Measurements from ENCODE around the gene BAHD1. TPM values are rescaled to one million over a fixed set of nuclear protein-coding genes. Genes with fewer than 3 reads are reported as not detected.

Gene BAHD1
- total RNA-seq, 1 donor from 2014 or later: 29.8 TPM

DNA sequence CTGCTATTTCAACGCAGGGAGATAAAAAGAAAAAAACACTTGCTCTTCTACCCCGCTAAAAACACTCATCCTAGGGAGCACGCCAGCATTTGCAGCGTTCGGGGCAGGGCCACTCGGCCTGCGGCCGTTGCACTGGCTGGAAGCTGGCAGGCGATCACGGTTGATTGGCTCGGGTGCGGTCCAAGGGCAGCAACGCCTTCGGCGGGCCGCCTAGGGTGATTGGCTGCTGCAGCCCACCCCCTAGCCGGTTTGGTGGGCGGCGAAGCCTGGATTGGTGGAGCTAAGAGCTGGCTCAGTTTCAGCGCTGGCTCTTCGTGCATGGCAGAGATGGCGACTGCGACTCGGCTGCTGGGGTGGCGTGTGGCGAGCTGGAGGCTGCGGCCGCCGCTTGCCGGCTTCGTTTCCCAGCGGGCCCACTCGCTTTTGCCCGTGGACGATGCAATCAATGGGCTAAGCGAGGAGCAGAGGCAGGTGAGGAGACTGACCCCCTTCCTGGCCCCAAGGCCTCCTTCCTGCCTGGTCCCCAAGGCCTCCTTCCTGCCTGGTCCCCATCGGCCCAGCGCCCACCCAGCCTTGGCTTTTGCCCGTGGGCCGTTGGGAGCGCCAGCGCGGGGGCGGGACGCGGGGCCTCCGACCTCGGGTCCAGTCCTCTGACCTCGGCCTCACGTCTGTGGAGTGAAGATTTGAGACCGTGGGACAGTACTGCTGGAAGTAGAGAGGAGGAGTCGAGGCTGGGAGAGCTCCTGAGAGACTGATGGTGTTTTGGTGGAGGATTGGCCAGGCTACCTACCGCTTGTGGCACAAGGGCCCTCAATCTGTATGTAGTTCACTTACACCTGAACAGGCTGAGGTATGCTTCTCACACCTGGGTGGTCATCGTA is 35.0 kb upstream of the BAHD1 start, which contains the start of gene IVD:
IVD (plus strand) TSS at position 295 of the 881 bp plus-strand sequence; CDS start at position 328, 33 bp downstream.
- H3K4me1 ChIP-seq: peaks cover 18% of the 10 kb centered on the region
- ATAC-seq (peak; percentile 100), DNase-seq (peak; percentile 98)
- H3K27me3 ChIP-seq: no peaks in the 10 kb centered on the region
- H3K9me3 ChIP-seq: no peaks in the 10 kb centered on the region
- H3K27ac ChIP-seq: peak within 1 kb of the TSS; percentile 86
- peaks cover 25% of the 10 kb centered on the region for H3K36me3 ChIP-seq
- intact Hi-C loops (cut with DNase I): no loop called here
- TF ChIP-seq, protein P1, sequence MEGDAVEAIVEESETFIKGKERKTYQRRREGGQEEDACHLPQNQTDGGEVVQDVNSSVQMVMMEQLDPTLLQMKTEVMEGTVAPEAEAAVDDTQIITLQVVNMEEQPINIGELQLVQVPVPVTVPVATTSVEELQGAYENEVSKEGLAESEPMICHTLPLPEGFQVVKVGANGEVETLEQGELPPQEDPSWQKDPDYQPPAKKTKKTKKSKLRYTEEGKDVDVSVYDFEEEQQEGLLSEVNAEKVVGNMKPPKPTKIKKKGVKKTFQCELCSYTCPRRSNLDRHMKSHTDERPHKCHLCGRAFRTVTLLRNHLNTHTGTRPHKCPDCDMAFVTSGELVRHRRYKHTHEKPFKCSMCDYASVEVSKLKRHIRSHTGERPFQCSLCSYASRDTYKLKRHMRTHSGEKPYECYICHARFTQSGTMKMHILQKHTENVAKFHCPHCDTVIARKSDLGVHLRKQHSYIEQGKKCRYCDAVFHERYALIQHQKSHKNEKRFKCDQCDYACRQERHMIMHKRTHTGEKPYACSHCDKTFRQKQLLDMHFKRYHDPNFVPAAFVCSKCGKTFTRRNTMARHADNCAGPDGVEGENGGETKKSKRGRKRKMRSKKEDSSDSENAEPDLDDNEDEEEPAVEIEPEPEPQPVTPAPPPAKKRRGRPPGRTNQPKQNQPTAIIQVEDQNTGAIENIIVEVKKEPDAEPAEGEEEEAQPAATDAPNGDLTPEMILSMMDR (IDR thresholded peaks at IDR 0.05): no peak
- peak within 1 kb of the TSS; percentile 93 for H3K4me3 ChIP-seq

DNA sequence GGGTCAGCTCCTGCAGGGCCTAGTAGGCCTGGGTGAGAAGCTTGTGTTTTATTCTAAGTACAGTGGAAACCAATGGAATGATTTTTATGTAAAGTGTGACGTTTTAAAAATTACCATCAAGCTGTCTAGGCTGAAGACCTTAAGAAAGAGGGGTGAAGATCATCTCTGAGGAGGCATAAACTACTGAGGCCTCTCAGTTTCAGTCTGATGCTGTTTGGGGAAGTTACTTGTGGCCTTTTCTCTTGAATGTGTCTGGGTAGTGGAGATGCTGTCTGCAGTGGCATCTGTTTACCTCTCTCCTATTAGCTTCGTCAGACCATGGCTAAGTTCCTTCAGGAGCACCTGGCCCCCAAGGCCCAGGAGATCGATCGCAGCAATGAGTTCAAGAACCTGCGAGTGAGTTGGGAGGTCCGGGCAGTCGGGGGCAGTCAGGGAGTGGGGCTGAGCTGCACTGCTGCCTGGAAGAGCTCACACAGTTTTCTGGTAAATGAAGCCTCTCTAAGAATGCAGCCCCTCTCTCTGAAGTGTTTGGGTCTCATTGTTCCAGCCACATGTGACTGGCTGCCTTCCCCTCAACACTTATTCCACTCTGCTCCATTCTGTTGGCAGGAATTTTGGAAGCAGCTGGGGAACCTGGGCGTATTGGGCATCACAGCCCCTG is 33.3 kb upstream of the BAHD1 start:
- peaks cover 41% of the 10 kb centered on the region for H3K36me3 ChIP-seq
- H3K4me3 ChIP-seq: peak overlapping the region; percentile 93
- H3K4me1 ChIP-seq: peaks cover 18% of the 10 kb centered on the region
- no peak overlapping the region for H3K27ac ChIP-seq
- intact Hi-C loops (cut with DNase I): no loop called here
- no peak for DNase-seq
- no peak for ATAC-seq
- H3K9me3 ChIP-seq: no peaks in the 10 kb centered on the region
- no peaks in the 10 kb centered on the region for H3K27me3 ChIP-seq
- TF ChIP-seq, protein P1 (IDR thresholded peaks at IDR 0.05): no peak

DNA sequence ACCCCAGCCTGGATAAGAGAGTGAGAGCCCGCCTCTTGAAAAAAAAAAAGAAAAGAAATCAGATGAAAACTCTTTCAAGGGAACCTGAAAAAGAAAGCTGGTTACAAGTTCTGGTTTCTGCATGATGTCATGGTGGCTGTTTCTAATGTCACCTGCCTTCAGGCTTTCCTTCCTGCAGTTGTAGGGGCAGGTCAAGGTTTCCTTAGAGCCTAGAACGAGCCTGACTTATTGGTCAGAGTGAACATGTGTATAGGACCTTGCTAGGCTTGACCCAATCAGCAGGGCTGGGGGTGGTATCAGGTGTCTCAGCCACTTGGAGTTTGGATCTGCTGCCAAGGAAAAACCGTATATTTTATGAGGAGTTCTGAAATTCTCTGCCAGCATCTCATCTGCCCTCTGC is 31.4 kb upstream of the BAHD1 start:
- no peak overlapping the region for H3K27ac ChIP-seq
- H3K4me1 ChIP-seq: peaks cover 18% of the 10 kb centered on the region
- no peak overlapping the region for H3K4me3 ChIP-seq
- peaks cover 60% of the 10 kb centered on the region for H3K36me3 ChIP-seq
- ATAC-seq: no peak
- H3K27me3 ChIP-seq: no peaks in the 10 kb centered on the region
- intact Hi-C loops (cut with DNase I): no loop called here
- TF ChIP-seq, protein P1 (IDR thresholded peaks at IDR 0.05): no peak
- H3K9me3 ChIP-seq: no peaks in the 10 kb centered on the region
- no peak for DNase-seq

DNA sequence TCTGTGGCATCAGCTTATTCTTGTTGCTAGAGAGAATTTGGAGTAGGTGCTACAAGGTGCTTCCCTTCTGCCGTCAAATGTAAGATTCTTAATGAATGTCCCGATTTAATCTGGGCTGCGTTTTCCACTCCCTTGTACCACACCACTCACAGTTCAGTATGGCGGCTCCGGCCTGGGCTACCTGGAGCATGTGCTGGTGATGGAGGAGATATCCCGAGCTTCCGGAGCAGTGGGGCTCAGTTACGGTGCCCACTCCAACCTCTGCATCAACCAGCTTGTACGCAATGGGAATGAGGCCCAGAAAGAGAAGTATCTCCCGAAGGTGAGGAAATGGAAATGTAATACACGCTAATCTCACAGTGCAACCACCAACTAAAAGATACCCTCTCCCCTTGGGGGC is 30.3 kb upstream of the BAHD1 start:
- intact Hi-C loops (cut with DNase I): no loop called here

DNA sequence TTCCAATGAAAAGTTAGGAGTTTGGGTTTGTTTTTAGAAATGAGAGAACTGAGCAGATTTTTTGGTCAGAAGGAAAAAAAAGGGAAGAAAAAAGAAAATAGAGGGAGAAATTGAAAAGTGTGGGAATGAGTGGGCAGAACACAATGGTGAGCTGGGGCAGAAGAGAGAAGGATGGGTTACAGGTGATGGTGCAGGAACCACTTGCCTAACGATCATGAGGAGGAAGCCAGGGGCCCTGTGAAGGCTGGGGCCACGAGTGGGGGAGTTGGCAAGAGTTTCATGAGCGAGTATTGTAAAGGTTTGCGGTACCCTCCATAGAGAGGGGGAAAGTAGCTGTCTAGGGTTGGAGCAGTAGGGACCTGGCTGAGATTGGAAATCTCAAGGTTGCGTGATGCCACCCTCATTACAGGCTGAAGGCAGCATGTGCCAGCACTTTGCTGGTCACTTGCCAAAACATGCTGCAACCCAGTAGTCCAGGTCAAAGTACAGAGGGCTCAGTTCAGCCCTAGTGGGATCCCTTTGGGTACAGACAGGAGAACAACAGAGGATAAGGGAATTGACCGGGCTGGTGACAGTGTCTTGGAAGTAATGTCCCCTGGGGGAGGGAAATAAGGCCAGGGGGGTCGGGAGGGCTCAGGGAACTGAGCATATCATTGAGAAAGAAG is 28.5 kb upstream of the BAHD1 start:
- H3K9me3 ChIP-seq: no peaks in the 10 kb centered on the region
- no peaks in the 10 kb centered on the region for H3K27me3 ChIP-seq
- peaks cover 4% of the 10 kb centered on the region for H3K4me1 ChIP-seq
- no peak for DNase-seq
- no peak overlapping the region for H3K4me3 ChIP-seq
- TF ChIP-seq, protein P1 (IDR thresholded peaks at IDR 0.05): no peak
- no peak overlapping the region for H3K27ac ChIP-seq
- intact Hi-C loops (cut with DNase I): no loop called here
- H3K36me3 ChIP-seq: peaks cover 85% of the 10 kb centered on the region
- ATAC-seq: no peak

More for the DNA sequence above, 30.3 kb upstream of the BAHD1 start:
- Histone ChIP-seq H3K27me3 (no peaks in the 10 kb centered on the region), H3K4me1 (peaks cover 13% of the 10 kb centered on the region), H3K27ac (no peak overlapping the region), H3K36me3 (peaks cover 71% of the 10 kb centered on the region), H3K4me3 (no peak overlapping the region), H3K9me3 (no peaks in the 10 kb centered on the region)
- DNase-seq (no peak), ATAC-seq (no peak)
- TF ChIP-seq, protein P1 (IDR thresholded peaks at IDR 0.05): no peak
